DOHH2 (cell line): Measurements from ENCODE around the gene COG3.

ENCODE experiments used
- H3F3A ChIP-seq: fragments of 200-600 bp; sonication (generic), shearing (Covaris generic); 2 replicates; pipeline ENCODE4 v1.6.0; 2016; ENCODE audit warnings: antibody characterized with exemption, mild to moderate bottlenecking; ENCODE audit not compliant: control insufficient read depth, insufficient read depth
- H3K27ac ChIP-seq: fragments of 200-600 bp; sonication (generic); 2 replicates; pipeline ENCODE4 v1.5.1; 2014; ENCODE audit warnings: low read depth, mild to moderate bottlenecking, low read length, moderate library complexity
- H3K27me3 ChIP-seq: fragments of 200-600 bp; sonication (generic); 2 replicates; pipeline ENCODE4 v1.6.1; 2014; ENCODE audit warnings: mild to moderate bottlenecking, low read length, mixed read lengths; ENCODE audit not compliant: control insufficient read depth
- H3K36me3 ChIP-seq: fragments of 200-600 bp; sonication (generic); 2 replicates; pipeline ENCODE4 v1.6.1; 2014; ENCODE audit warnings: mild to moderate bottlenecking, low read length, moderate library complexity, mixed read lengths; ENCODE audit not compliant: control insufficient read depth
- H3K4me1 ChIP-seq: fragments of 200-600 bp; sonication (generic); 2 replicates; pipeline ENCODE4 v1.6.1; 2014; ENCODE audit warnings: mild to moderate bottlenecking, low read length, mixed read lengths; ENCODE audit not compliant: control insufficient read depth
- H3K4me2 ChIP-seq: fragments of 200-600 bp; sonication (generic); 2 replicates; pipeline ENCODE4 v1.6.0; 2014; ENCODE audit warnings: mild to moderate bottlenecking, low read length, moderate library complexity
- H3K4me3 ChIP-seq: fragments of 200-600 bp; sonication (generic); 2 replicates; pipeline ENCODE4 v1.5.1; 2014; ENCODE audit warnings: mild to moderate bottlenecking, low read length, mixed read lengths
- H3K79me2 ChIP-seq: fragments of 200-600 bp; sonication (generic); 2 replicates; pipeline ENCODE4 v1.6.1; 2014; ENCODE audit warnings: mild to moderate bottlenecking, low read length, mixed read lengths; ENCODE audit not compliant: control insufficient read depth
- H3K9me2 ChIP-seq: fragments of 200-600 bp; sonication (generic); replicated peaks from 2 replicates; pipeline ENCODE4 v1.6.1; 2014; ENCODE audit warnings: mild to moderate bottlenecking, low read length, mixed read lengths; ENCODE audit not compliant: control insufficient read depth
- H3K9me3 ChIP-seq: fragments of 200-600 bp; sonication (generic); 2 replicates; pipeline ENCODE4 v1.6.1; 2014; ENCODE audit warnings: antibody characterized with exemption, low read length, mixed read lengths; ENCODE audit not compliant: control insufficient read depth, insufficient read depth
- H4K20me1 ChIP-seq: fragments of 200-600 bp; sonication (generic); 2 replicates; pipeline ENCODE4 v1.6.0; 2014; ENCODE audit warnings: low read depth, mild to moderate bottlenecking, antibody characterized with exemption, low read length, moderate library complexity; ENCODE audit not compliant: control insufficient read depth, insufficient read depth
- EZH2phosphoT487 ChIP-seq: fragments of 200-600 bp; sonication (generic); IDR thresholded peaks from 2 replicates; pipeline ENCODE4 v1.6.1; 2017; ENCODE audit warnings: borderline replicate concordance, mild to moderate bottlenecking, antibody characterized with exemption, low read length, moderate library complexity, mixed read lengths
- TF ChIP-seq, protein P1 (sequence below): fragments of 200-600 bp; sonication (generic); IDR thresholded peaks from one replicate; pipeline ENCODE4 v1.5.1; 2014; ENCODE audit warnings: antibody characterized with exemption, mild to moderate bottlenecking, low read depth, low read length; ENCODE audit not compliant: poor library complexity, severe bottlenecking

COG3 gene

DNA sequence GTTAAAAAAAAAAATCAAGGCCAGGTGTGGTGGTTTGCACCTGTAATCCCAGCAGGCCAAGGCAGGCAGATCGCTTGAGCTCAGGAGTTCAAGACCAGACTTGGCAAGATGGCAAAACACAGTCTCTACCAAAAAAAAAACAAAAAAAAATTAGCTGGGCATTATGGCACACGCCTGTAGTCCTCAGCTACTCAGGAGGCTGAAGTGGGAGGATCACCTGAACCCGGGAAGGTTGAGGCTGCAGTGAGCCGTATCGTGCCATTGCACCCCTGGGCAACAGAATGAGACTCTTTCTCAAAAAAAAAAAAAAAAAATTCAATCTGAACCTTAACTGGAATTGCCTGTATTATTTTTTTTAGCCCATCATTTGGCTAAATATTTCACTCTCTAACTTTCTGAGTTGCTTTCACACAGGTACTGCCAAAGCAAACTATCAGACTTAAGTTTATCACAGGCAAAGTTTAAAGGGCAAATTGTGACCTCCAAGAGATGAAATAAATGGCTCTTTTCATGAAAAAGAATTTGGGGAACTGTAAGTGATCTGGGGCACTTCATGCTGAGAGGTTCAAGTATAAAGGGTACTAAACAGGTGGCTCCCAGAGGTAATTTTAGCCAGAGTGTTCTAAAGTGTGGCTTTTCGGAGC lies 31.9 kb upstream of the COG3 start:
- H3K4me2 ChIP-seq: no peak overlapping the region
- H3K27ac ChIP-seq: no peak overlapping the region
- no peak for TF ChIP-seq EZH2phosphoT487
- TF ChIP-seq, protein P1, sequence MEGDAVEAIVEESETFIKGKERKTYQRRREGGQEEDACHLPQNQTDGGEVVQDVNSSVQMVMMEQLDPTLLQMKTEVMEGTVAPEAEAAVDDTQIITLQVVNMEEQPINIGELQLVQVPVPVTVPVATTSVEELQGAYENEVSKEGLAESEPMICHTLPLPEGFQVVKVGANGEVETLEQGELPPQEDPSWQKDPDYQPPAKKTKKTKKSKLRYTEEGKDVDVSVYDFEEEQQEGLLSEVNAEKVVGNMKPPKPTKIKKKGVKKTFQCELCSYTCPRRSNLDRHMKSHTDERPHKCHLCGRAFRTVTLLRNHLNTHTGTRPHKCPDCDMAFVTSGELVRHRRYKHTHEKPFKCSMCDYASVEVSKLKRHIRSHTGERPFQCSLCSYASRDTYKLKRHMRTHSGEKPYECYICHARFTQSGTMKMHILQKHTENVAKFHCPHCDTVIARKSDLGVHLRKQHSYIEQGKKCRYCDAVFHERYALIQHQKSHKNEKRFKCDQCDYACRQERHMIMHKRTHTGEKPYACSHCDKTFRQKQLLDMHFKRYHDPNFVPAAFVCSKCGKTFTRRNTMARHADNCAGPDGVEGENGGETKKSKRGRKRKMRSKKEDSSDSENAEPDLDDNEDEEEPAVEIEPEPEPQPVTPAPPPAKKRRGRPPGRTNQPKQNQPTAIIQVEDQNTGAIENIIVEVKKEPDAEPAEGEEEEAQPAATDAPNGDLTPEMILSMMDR: no peak
- H3K79me2 ChIP-seq: no peaks in the 10 kb centered on the region
- no peak overlapping the region for H3K4me3 ChIP-seq
- peaks cover 5% of the 10 kb centered on the region; the same call in 1 of the 2 replicates for H3K27me3 ChIP-seq
- no peaks in the 10 kb centered on the region for H3K9me3 ChIP-seq
- H3K4me1 ChIP-seq: no peaks in the 10 kb centered on the region
- no peaks in the 10 kb centered on the region for H3K36me3 ChIP-seq
- H3F3A ChIP-seq: no peaks in the 10 kb centered on the region
- no peaks in the 10 kb centered on the region for H3K9me2 ChIP-seq
- H4K20me1 ChIP-seq: no peaks in the 10 kb centered on the region

DNA sequence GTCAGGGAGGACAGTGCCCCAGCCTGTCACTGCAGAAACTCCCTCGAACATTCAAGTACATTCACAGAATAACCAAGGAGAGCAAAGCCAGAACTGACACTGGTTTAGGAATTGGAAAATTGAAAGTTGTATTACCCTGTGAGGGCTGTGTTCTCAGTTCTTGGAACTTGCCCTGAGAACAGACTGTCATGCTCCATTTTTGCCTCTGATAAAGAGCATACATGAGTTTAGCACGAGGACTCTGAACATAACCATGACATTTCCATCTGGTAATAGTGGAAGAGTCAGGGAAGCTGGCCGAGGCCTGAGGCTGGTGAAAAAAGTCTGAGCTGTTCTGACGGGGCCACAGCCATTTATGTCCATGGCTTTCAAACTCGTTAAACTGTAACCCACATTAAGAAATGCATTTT lies 31.4 kb upstream of the COG3 start:
- Histone ChIP-seq H3K27me3 (peaks cover 8% of the 10 kb centered on the region; the same call in 1 of the 2 replicates), H3K4me2 (no peak overlapping the region), H4K20me1 (no peaks in the 10 kb centered on the region), H3K4me3 (no peak overlapping the region), H3K9me2 (no peaks in the 10 kb centered on the region), H3K36me3 (no peaks in the 10 kb centered on the region), H3K79me2 (no peaks in the 10 kb centered on the region), H3K4me1 (no peaks in the 10 kb centered on the region), H3F3A (no peaks in the 10 kb centered on the region), H3K27ac (no peak overlapping the region), H3K9me3 (no peaks in the 10 kb centered on the region)
- TF ChIP-seq, protein P1: no peak
- TF ChIP-seq EZH2phosphoT487: no peak

DNA sequence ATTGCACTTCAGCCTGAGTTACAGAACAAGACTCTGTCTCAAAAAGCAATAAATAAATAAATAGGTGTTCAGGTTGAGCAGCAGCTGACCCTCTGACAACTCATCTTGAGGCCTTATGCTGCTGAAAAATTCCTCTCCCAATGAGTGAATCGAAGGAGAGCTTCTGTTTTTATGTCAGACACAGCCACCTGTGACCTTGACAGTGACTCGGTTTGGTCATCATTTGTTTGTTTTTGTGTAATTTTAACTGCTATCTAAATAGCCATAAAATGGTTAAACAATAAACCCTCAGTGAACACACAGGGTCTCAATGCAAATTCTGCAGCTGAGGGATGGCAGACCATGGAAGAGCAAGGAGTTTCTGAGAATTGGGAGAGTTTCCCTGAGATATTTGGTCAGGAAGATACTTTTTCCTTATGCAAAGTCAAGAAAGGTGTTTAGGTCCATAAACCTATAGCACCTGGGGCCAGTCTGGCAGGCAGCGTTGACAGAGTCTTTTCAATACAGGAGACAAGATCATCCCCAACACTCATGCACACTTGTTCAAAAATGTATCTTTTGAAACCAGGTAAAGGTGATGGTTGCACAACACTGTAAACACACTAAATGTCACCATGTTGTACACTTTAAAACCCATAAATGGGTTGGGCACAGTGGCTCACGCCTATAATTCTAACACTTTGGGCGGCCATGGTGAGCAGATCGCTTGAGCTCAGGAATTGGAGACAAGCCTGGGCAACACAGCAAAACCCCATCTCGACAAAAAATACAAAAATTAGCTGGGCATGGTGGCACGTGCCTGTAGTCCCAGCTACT lies 30.0 kb upstream of the COG3 start:
- Histone ChIP-seq H3K9me3 (no peaks in the 10 kb centered on the region), H3K4me3 (no peak overlapping the region), H3K4me2 (no peak overlapping the region), H3F3A (no peaks in the 10 kb centered on the region), H3K4me1 (no peaks in the 10 kb centered on the region), H3K27me3 (peaks cover 19% of the 10 kb centered on the region), H4K20me1 (no peaks in the 10 kb centered on the region), H3K9me2 (no peaks in the 10 kb centered on the region), H3K79me2 (no peaks in the 10 kb centered on the region), H3K27ac (no peak overlapping the region), H3K36me3 (no peaks in the 10 kb centered on the region)
- TF ChIP-seq, protein P1: no peak
- no peak for TF ChIP-seq EZH2phosphoT487
